Ishikawa (cell line): Measurements from ENCODE around the gene METTL9.

Experiments used
- CEBPB ChIP-seq: IDR thresholded peaks from 2 replicates; pipeline ENCODE4 v1.6.1; 2012
- CREB1 ChIP-seq: IDR thresholded peaks from 2 replicates; pipeline ENCODE4 v1.6.1; 2012; ENCODE audit warnings: low read depth
- EP300 ChIP-seq: IDR thresholded peaks from 2 replicates; pipeline ENCODE4 v1.6.1; 2012; ENCODE audit warnings: borderline replicate concordance
- FOXM1 ChIP-seq: IDR thresholded peaks from 2 replicates; pipeline ENCODE4 v1.6.1; 2012; ENCODE audit warnings: low read depth, borderline replicate concordance
- MAX ChIP-seq: IDR thresholded peaks from 2 replicates; pipeline ENCODE4 v1.6.1; 2012
- NFIC ChIP-seq: IDR thresholded peaks from 2 replicates; pipeline ENCODE4 v1.6.1; 2012
- RAD21 ChIP-seq: IDR thresholded peaks from 2 replicates; pipeline ENCODE4 v1.6.1; 2012; ENCODE audit warnings: low read depth
- REST ChIP-seq: IDR thresholded peaks from 2 replicates; pipeline ENCODE4 v1.6.1; 2012; ENCODE audit warnings: low read depth, mild to moderate bottlenecking
- TAF1 ChIP-seq: IDR thresholded peaks from 2 replicates; pipeline ENCODE4 v1.6.1; 2012; ENCODE audit warnings: low read depth, mild to moderate bottlenecking
- TCF12 ChIP-seq: IDR thresholded peaks from 2 replicates; pipeline ENCODE4 v1.6.1; 2012; ENCODE audit warnings: low read depth
- TEAD4 ChIP-seq: IDR thresholded peaks from 2 replicates; pipeline ENCODE4 v1.6.1; 2012
- USF1 ChIP-seq: IDR thresholded peaks from 2 replicates; pipeline ENCODE4 v1.6.1; 2012
- YY1 ChIP-seq: IDR thresholded peaks from 2 replicates; pipeline ENCODE4 v1.6.1; 2012; ENCODE audit warnings: low read depth
- ZBTB7A ChIP-seq: IDR thresholded peaks from 2 replicates; pipeline ENCODE4 v1.6.1; 2012; ENCODE audit warnings: low read depth

GRCh38 chr16:21637032-21637968 lies 37.9 kb downstream of the METTL9 start:
- TF ChIP-seq YY1 (no peak), EP300 (no peak), TCF12 (no peak), MAX (no peak), RAD21 (no peak), FOXM1 (no peak), TAF1 (no peak), CREB1 (no peak), NFIC (no peak), REST (no peak), ZBTB7A (no peak), CEBPB (no peak), USF1 (no peak), TEAD4 (no peak)
